GM12874 (cell line): Measurements from ENCODE around the gene IFNL1.

Experiments used
- TF ChIP-seq, protein P1 (sequence below): IDR thresholded peaks from 2 replicates; pipeline ENCODE4 v1.5.1; 2011; ENCODE audit warnings: low read depth, mild to moderate bottlenecking, control low read depth, low read length, moderate library complexity; ENCODE audit not compliant: insufficient read depth

IFNL1 gene

DNA sequence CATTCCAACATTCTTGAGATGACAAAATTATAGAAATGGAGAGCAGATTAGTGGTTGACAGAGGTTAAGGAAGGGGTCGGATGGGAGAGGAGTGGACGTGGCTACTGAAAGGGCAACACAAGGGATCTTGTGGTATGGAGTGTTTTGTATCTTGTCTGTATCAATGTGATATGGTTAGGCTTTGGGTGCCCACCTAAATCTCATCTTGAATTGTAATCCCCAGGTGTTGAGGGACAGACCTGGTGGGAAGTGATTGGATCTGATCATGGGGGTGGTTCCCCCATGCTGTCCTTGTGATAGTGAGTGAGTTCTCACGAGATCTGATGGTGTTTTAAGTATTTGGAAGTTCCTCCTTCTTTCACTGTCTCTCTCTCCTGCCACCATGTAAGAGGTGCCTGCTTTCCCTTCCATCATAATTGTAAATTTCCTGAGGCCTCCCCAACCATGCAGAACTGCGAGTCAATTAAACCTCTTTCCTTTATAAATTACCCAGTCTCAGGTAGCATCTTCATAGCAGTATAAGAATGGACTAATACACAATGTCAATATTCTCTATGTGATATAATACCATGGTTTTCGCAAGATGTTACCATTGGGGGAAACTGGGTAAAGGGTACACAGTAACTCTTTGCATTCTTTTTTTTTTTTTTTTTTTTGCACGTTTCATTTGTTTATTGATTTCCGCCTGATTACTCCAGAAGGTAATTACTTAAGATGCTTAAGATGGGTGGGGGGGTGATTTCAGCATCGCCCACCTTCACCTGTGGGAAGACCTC is 42.6 kb upstream of the IFNL1 start:
- TF ChIP-seq, protein P1, sequence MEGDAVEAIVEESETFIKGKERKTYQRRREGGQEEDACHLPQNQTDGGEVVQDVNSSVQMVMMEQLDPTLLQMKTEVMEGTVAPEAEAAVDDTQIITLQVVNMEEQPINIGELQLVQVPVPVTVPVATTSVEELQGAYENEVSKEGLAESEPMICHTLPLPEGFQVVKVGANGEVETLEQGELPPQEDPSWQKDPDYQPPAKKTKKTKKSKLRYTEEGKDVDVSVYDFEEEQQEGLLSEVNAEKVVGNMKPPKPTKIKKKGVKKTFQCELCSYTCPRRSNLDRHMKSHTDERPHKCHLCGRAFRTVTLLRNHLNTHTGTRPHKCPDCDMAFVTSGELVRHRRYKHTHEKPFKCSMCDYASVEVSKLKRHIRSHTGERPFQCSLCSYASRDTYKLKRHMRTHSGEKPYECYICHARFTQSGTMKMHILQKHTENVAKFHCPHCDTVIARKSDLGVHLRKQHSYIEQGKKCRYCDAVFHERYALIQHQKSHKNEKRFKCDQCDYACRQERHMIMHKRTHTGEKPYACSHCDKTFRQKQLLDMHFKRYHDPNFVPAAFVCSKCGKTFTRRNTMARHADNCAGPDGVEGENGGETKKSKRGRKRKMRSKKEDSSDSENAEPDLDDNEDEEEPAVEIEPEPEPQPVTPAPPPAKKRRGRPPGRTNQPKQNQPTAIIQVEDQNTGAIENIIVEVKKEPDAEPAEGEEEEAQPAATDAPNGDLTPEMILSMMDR, result no peak

DNA sequence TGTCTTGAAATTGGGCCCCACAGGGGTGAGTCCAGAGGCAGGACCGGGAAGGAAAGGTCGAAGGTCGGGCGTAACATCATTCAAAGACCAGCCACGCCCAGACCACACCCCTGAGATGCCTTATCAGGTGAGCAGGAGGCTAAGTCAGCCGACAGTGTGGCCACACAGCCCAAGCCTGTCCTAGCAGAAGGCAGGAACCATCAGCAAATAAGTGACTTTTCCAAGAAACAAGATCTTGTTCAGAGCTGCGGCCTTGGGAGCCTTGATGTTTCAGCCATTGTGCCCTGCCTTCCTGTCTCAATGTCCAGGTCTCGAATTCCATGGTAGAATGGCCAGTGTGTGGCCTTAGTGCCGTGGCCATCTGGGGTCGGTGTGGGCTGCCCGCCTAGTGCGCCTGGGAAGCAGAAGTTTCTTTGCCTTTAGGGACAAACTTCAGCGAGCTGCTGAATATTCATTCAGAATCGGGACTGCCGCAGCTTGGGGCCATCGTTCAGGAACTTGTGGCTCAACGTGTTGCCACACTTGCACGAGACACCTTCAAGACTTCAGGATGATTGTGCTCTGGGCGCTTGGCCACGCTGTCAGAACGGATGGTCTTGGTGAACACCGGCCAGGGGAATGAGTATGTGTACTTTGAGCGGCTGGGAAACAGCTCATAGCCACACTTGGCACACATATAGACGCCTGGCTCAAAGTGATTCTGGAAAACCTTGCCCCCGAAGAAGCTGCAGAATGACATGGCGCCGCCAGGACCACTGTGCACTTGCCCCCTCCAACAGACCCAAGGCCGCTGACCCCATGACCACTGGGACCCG is 41.5 kb upstream of the IFNL1 start:
- TF ChIP-seq, protein P1, result no peak

DNA sequence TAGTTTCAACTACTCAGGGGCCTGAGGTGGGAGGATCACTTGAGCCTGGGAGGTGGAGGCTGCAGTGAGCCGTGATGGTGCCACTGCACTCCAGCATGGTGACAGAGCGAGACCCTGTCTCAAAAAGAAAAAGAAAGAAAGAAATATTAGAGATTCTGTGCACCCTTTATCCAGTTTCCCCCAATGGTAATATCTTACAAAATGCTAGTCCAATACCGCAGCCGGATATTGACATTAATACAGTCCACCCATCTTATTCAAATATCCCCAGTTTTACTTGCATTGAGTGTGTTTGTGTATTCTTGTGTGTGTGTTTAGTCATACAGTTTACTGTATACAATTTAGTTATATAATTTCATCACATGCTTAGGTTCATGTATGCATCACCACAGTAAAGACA is 39.0 kb upstream of the IFNL1 start:
- TF ChIP-seq, protein P1, result no peak

DNA sequence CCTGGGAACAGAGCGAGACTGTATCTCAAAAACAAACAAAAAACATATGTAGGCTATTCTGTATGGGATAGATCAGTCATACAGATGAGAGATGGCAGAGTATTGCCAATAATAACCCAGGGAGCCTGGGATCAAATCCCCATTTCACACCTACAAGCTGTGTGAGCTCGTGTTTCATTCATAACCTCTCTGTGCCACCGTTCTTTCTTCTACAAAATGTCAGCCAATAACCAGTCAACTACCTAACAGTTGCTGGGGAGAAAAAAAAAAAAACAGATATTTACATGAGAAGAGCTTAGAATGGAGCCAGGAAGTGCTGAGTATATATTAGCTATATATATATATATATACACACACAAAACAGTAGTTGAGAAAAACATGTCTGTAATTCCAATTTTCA is 34.5 kb upstream of the IFNL1 start:
- TF ChIP-seq, protein P1, result no peak

DNA sequence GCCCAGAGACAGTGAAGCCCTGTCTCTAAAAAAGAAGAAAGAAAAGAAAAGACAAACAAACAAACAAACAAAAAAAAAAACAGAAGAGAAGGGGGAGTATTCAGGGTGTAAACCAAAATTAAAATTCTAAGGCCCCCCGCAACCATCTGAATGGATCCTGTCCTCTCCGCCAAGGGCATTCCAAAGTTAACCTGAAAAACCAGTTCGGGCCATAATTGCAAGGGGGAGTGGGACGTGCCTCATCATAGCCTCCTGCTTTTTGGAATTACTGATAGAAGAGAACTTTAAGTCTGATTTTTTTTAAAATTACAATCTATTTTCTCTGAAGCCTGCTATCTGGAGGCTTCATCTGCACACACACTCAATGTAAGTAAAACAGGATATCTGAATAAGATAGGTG is 33.7 kb upstream of the IFNL1 start:
- TF ChIP-seq, protein P1, result no peak

DNA sequence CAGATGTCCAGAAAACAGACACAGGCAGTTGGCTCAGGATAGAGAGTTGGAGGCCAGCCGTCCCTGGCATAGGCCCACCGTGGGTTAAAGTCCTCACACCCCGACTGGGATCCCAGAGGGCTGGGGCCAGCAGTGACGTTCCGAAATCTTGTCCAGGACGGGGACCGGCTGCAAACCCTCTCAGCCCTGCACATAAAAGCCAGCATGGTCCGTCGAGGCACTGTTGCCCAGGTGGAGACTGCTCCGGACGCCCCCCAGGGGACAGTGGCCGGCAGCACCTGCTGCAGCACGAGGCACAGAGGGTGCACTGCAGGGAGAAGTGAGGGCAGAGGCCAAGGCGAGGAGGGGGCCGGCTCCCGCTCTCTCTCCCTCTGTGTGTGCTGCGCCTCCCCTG is 32.3 kb upstream of the IFNL1 start:
- TF ChIP-seq, protein P1, result no peak
